Peyer's patch (tissue), 4 donors: Measurements from ENCODE around the gene OSBPL3. TPM values are rescaled to one million over a fixed set of nuclear protein-coding genes. Genes with fewer than 3 reads are reported as not detected.
A peak's percentile ranks its signal among the peaks of the same experiment; 100 is the strongest.

Source experiments
- DNase-seq, 3 donors: peaks; one replicate each; pipeline ENCODE4 v3.0.0-alpha.2; 2017 to 2019
- H3K27ac ChIP-seq, 4 donors: fragments of 200-600 bp; sonication (generic); one replicate each; pipeline ENCODE4 v1.5.1; 2016 to 2019
- H3K27me3 ChIP-seq, 2 donors: fragments of 200-600 bp; sonication (generic); one replicate each; pipeline ENCODE4 v1.5.1; 2019
- H3K36me3 ChIP-seq, 3 donors: fragments of 200-600 bp; sonication (generic); one replicate each; pipeline ENCODE4 v1.5.1; 2016 to 2019
- H3K4me1 ChIP-seq, 4 donors: fragments of 200-600 bp; sonication (generic); one replicate each; pipeline ENCODE4 v1.5.1; 2016 to 2019
- H3K4me3 ChIP-seq, 4 donors: fragments of 200-600 bp; sonication (generic); 1 replicate in 3 of 4; 2 replicates in 1 of 4; pipeline ENCODE4 v1.5.1; 2016 to 2019; ENCODE audit warnings: mild to moderate bottlenecking in 1 of 4
- H3K9me3 ChIP-seq, 4 donors: fragments of 200-600 bp; sonication (generic); one replicate each; pipeline ENCODE4 v1.5.1; 2016 to 2019; ENCODE audit warnings: mild to moderate bottlenecking in 1 of 4
- CTCF ChIP-seq, 6 experiments: fragments of 450-650 bp in 4 of 6; fragments of 200-600 bp in 2 of 6; sonication (generic) in 1 of 6; IDR thresholded peaks; one replicate each; pipeline ENCODE4 v1.5.1; 2017 to 2019; ENCODE audit warnings: antibody characterized with exemption in 6 of 6, mild to moderate bottlenecking in 3 of 6, moderate library complexity in 1 of 6
- POLR2A ChIP-seq, 2 donors: fragments of 450-650 bp; IDR thresholded peaks; one replicate each; pipeline ENCODE4 v1.5.1; 2017; ENCODE audit warnings: antibody characterized with exemption in 2 of 2, mild to moderate bottlenecking in 2 of 2, moderate library complexity in 2 of 2
- total RNA-seq, 4 donors: library from RNA; depleted of rRNA; stranded (reverse); fragments of >200 nt; gene quantifications; one replicate each; pipeline ENCODE4 v1.1.0, GENCODE V29; 2016

The OSBPL3 gene
- total RNA-seq, 4 donors from 2014 or later = 20.1 to 67.7 (median 22.2) TPM

GRCh38 chr7:24978843-24979469 lies 1.0 kb downstream of the OSBPL3 start:
- H3K36me3 ChIP-seq = no peaks in the 10 kb centered on the region
- TF ChIP-seq CTCF (IDR thresholded peaks at IDR 0.05) = no peak
- H3K4me1 ChIP-seq = peaks cover 0 to 18% (median 0%) of the 10 kb centered on the region in 4 donors
- H3K27ac ChIP-seq = peak overlapping the region; percentile 79 to 94 (median 88)
- no peaks in the 10 kb centered on the region for H3K9me3 ChIP-seq
- peak in 2 of 3 donors; percentile 55 to 58 for DNase-seq
- peak overlapping the region; percentile 58 to 95 (median 62) for H3K4me3 ChIP-seq
- no peaks in the 10 kb centered on the region for H3K27me3 ChIP-seq

- Histone ChIP-seq H3K27ac (no peak overlapping the region), H3K27me3 (no peaks in the 10 kb centered on the region), H3K4me1 (peaks cover 0 to 19% (median 0%) of the 10 kb centered on the region in 4 donors), H3K9me3 (no peaks in the 10 kb centered on the region), H3K4me3 (no peak overlapping the region), H3K36me3 (no peaks in the 10 kb centered on the region)
- TF ChIP-seq CTCF (IDR thresholded peaks at IDR 0.05) (no peak), POLR2A (IDR thresholded peaks at IDR 0.05) (no peak)
- DNase-seq = no peak
Measured at GRCh38 chr7:24975644-24976260, 4.2 kb downstream of the OSBPL3 start.

GRCh38 chr7:24975172-24975571 lies 4.8 kb downstream of the OSBPL3 start:
- DNase-seq = no peak
- no peak overlapping the region for H3K4me3 ChIP-seq
- H3K27ac ChIP-seq = no peak overlapping the region
- no peaks in the 10 kb centered on the region for H3K9me3 ChIP-seq
- TF ChIP-seq CTCF (IDR thresholded peaks at IDR 0.05) = no peak
- TF ChIP-seq POLR2A (IDR thresholded peaks at IDR 0.05) = no peak
- peaks cover 0 to 17% (median 0%) of the 10 kb centered on the region in 4 donors for H3K4me1 ChIP-seq
- no peaks in the 10 kb centered on the region for H3K36me3 ChIP-seq
- no peaks in the 10 kb centered on the region for H3K27me3 ChIP-seq

- Histone ChIP-seq H3K36me3 (no peaks in the 10 kb centered on the region), H3K27me3 (no peaks in the 10 kb centered on the region), H3K4me1 (peaks cover 0 to 17% (median 0%) of the 10 kb centered on the region in 4 donors), H3K27ac (no peak overlapping the region), H3K4me3 (no peak overlapping the region), H3K9me3 (no peaks in the 10 kb centered on the region)
- DNase-seq = no peak
- TF ChIP-seq POLR2A (IDR thresholded peaks at IDR 0.05) (no peak), CTCF (IDR thresholded peaks at IDR 0.05) (no peak)
Measured at GRCh38 chr7:24974026-24974832, 5.7 kb downstream of the OSBPL3 start.

- no peaks in the 10 kb centered on the region for H3K36me3 ChIP-seq
- no peak for TF ChIP-seq POLR2A (IDR thresholded peaks at IDR 0.05)
- TF ChIP-seq CTCF (IDR thresholded peaks at IDR 0.05) = no peak
- no peaks in the 10 kb centered on the region for H3K9me3 ChIP-seq
- no peak for DNase-seq
- H3K27ac ChIP-seq = no peak overlapping the region
- H3K27me3 ChIP-seq = no peaks in the 10 kb centered on the region
- no peak overlapping the region for H3K4me3 ChIP-seq
- H3K4me1 ChIP-seq = peaks cover 0 to 8% (median 0%) of the 10 kb centered on the region in 4 donors
Measured at GRCh38 chr7:24972991-24973390, 7.0 kb downstream of the OSBPL3 start.
